HT1080 (cell line): Measurements from ENCODE around the gene INMT. TPM values are rescaled to one million over a fixed set of nuclear protein-coding genes. Genes with fewer than 3 reads are reported as not detected.

Experiments
- DNase-seq: peaks from one replicate; pipeline ENCODE4 v3.0.0-alpha.2; 2015; ENCODE audit warnings: low read depth
- total RNA-seq: library from RNA; depleted of rRNA; stranded (reverse); fragments of >200 nt; shearing (Covaris generic); gene quantifications from 2 replicates; pipeline ENCODE4 v1.2.3, GENCODE V29; 2014

INMT gene
- total RNA-seq, 1 experiment from 2014 or later = not detected

- DNase-seq = no peak
Observed at GRCh38 chr7:30779574-30779973, 27.6 kb downstream of the INMT start.

GRCh38 chr7:30780941-30781340 is 29.0 kb downstream of the INMT start:
- no peak for DNase-seq

- DNase-seq = no peak
Observed at GRCh38 chr7:30782690-30783089, 30.8 kb downstream of the INMT start.

DNA sequence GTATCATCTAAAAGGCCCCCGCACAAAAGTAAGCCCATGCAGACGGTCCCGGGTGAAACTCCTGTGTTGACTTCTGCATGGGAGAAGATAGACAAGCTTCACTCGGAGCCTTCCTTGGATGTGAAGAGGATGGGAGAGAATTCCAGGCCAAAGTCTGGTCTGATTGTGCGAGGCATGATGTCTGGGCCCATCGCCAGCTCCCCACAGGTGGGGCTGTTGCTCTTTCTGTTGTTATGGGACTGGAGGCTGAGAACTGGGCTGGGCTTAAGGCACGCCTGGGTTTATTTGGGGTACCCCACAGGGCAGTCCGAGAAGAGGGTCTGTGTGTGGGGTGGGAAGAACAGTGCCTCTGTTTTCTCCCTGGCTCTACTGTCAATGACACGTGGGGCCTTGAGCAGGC is 33.9 kb downstream of the INMT start:
- DNase-seq = no peak

- DNase-seq = no peak
Observed at GRCh38 chr7:30787486-30787885, 35.6 kb downstream of the INMT start.

- no peak for DNase-seq
Observed at GRCh38 chr7:30788640-30789333, 36.9 kb downstream of the INMT start.

- DNase-seq = peak; percentile 83
Observed at GRCh38 chr7:30789334-30789711, 37.4 kb downstream of the INMT start.

GRCh38 chr7:30790356-30790755 is 38.4 kb downstream of the INMT start:
- no peak for DNase-seq

GRCh38 chr7:30791114-30791513 is 39.2 kb downstream of the INMT start:
- no peak for DNase-seq

DNA sequence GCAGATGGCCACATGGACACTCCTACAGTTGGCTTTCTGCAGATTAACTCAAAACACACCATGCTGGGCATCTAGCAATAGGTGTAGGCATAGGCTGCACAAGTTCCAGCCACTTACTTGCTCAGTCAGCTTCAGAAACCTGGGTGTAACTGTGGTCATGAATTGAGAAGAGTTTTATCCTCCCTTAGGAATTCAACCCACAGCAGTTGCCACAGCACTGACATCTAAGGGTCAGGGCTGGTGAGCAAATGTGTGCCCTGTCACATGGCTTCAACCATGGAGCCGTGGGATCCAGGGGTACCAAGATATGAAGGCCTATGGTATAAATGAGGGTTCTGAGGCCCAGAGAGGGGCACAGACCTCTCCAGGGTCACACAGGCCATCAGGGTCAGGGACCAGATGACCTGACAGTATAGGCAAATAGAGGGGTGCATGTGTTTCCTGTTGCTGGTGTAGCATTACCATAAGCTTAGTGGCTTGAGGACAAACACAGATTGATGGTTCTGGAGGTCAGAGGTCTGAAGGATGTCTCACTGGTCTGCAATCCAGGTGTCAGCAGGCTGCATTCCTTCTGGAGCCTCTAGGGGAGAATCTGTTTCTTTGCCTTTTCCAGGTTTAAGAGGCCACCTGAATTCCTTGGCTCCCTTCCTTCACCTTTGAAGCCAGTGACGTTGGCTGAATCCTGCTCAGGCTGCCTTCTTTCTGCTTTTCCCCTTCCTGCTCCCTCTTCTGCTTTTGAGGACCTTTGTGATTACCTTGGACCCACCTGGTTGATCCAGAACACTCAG is 43.4 kb downstream of the INMT start:
- no peak for DNase-seq

GRCh38 chr7:30796105-30796869 is 44.4 kb downstream of the INMT start:
- DNase-seq = peak; percentile 71

DNA sequence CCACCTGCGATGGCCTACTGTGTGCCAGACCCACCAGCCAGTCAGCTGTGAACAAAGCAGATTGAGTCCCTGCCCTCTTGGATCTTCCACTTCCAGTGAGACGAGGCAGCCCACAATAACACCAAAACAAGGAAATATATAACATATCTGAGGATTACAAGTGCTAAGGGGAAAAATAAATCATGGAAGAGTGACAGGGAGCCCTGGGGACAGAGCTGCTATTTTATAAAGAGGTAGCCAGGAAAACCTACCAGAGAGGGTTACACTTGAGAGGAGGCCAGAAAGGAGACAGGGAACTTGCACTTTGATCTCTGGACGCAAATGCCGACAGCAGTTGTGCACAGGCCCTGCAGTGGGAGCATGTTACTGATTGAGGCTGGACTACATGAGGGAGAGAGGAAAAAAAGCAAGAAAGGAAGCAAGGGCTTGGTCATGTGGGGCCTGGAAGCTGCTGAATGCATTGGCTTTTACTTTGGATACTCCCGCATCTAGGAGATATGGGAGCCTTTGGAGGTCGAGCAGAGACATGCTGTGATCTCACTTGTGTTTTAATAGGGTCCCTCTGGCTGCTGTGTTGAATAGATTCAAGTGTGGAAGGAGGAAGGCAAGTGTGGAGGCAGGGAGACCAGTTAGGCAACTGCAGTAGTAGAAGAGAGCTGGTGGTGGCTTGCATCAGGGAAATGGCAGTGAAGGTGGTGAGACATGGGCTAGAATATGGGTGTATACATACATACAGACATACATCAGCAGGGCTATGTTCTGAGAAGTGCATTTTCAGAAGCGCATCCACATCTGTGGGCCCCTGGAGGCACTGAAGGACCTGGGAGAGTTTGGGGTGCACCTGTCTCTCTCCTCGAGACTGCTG is 45.5 kb downstream of the INMT start:
- no peak for DNase-seq

GRCh38 chr7:30799206-30799975 is 47.5 kb downstream of the INMT start:
- peak; percentile 94 for DNase-seq

DNA sequence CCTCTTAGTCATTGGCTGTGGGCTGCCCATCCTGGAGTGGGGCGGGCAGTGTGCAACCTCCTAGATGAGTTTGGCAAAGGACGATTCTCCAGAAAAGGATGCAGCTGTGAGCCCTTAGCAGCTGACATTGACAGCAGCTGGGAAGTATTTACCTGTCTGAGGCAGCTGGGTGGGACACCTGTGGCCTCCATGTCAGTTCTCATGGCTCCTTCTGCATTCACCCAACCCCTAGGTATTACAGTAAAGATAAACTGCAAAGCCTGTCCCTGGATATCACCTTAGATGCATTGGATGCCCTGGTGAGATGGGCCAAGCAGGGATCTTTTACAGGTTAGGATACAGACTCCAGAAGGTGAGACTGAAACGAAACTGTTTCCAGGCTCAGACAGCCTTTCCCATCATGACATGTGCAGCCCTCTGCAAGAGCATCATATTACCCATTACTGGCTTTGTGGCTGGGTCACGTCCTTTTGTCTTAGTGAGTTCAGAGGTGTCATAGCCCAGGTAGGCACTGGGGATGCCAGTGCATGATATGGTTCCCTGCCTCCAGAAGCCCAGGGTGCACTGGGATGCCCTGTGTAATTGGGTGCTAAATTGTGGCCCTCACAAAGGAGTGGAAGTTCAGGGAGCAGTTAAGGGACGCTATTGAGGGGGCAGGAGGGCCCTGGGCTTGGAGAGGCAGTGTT is 48.2 kb downstream of the INMT start:
- no peak for DNase-seq

DNA sequence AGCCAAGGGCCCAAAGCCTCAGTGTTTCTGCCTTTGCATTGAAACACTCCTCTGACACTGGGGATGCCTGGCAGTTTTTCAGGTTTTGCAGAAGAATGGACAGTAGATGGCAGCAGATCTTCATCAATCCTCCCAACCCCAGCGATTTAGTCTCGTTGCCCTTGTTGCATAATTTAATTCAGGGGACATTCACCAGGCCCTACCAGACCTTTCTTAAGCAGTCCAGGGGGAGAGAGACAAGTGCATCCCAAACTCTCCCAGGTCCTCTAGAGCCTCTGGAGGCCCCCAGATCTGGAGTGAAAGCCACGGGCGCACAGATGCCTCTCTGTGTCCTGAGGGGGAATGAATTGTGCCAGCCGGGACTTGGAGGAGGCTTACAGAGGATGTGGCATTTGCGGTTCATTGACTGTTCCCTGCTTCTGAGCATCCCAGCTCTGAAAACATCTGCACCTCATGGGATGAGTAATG is 48.9 kb downstream of the INMT start:
- peak; percentile 89 for DNase-seq

- DNase-seq = no peak
Observed at GRCh38 chr7:30802812-30803211, 50.9 kb downstream of the INMT start.

- peak; percentile 90 for DNase-seq
Observed at GRCh38 chr7:30804078-30804661, 52.2 kb downstream of the INMT start.

DNA sequence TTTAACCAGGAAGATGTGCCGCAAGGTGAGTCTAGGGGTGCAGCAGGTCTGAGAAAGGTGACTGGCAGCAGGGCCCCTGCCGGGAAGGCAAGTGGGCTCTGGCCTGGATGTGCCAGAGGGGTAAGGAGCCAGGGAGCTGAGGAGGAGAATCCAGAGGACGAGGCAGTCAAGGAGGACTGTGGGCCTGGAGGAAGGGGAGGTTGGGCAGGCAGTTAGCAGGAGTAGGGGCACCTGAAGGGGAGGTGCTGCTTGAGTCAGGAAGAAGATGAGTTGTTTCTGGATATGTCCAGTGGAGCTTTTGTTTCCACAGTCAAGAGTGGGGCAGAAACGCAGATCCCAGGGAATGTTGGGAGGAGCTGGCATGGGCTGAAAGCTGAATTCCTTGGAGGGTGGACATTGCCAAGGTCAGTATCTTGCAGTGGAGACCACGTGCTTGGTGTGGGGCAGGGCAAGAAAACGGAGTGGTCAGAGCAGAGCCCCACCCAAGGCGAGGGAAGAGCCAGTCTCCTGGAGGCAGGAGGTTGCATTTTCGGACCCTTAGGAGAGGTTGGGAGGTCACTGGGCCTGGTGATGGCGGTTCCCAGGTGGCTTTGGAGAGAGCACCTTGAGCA is 53.3 kb downstream of the INMT start:
- DNase-seq = no peak

DNA sequence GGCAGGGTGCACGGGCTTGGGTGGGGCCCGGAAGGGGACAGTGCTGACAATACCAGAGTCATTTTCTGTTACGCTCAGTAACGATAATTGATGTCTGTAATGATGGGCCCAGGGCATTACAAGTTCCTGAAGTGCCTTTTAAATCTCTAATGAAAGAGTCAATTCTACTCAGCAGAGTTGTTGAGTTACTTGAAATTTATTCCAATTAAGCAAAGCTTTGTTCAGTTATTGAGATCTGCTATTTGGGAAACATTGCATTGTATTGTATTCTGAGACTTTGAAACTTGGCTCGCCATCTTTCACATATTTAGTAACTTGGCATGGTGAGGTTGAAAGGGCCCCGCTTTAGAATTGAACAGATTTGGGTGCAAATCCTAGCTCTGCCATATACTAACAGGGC is 54.0 kb downstream of the INMT start:
- DNase-seq = no peak
